WTC11 (cell line): ENCODE data around the gene TMC1. TPM values are rescaled to one million over a fixed set of nuclear protein-coding genes. Genes with fewer than 3 reads are reported as not detected.

Experiments
- ATAC-seq: fragments of 200-7000 bp; cut with Tn5 transposase; 2 replicates; pipeline ENCODE4 v1.10.0; 2021; ENCODE audit warnings: mild to moderate bottlenecking, moderate library complexity
- CTCF ChIA-PET: fragments of 300-600 bp; sonication (Branson Sonifier 250); formaldehyde crosslinking; loops from one replicate; lab custom pipeline; 2021; ENCODE audit warnings: antibody characterized with exemption; lab: Charles Lee
- POLR2A ChIA-PET: fragments of 350-600 bp; sonication (Branson Sonifier 250); formaldehyde crosslinking; loops from one replicate; lab custom pipeline; 2021; ENCODE audit warnings: antibody characterized with exemption; lab: Charles Lee
- DNase-seq: peaks from one replicate; pipeline ENCODE4 v3.0.0; 2021; ENCODE audit warnings: low spot score
- H3K27ac Mint-ChIP-seq: 2 replicates; pipeline ENCODE4 v1.8.0; 2021; ENCODE audit warnings: mixed read lengths
- H3K27me3 Mint-ChIP-seq: 2 replicates; pipeline ENCODE4 v1.8.0; 2021; ENCODE audit warnings: low read depth, mild to moderate bottlenecking, moderate library complexity, mixed read lengths
- H3K36me3 Mint-ChIP-seq: 2 replicates; pipeline ENCODE4 v1.8.0; 2021; ENCODE audit warnings: mixed read lengths
- H3K4me1 Mint-ChIP-seq: 2 replicates; pipeline ENCODE4 v1.8.0; 2022; ENCODE audit warnings: mixed read lengths
- H3K4me3 Mint-ChIP-seq: 2 replicates; pipeline ENCODE4 v1.8.0; 2021; ENCODE audit warnings: mild to moderate bottlenecking, moderate library complexity, mixed read lengths
- H3K9me3 Mint-ChIP-seq: 2 replicates; pipeline ENCODE4 v1.8.0; 2021; ENCODE audit warnings: mixed read lengths
- ATF2 ChIP-seq: sonication (generic); formaldehyde crosslinking; IDR thresholded peaks from 2 replicates; pipeline ENCODE4 v1.8.1; 2022; ENCODE audit warnings: low read depth, missing genetic modification reagents, borderline replicate concordance
- E2F4 ChIP-seq: sonication (generic); formaldehyde crosslinking; IDR thresholded peaks from 2 replicates; pipeline ENCODE4 v1.8.1; 2022; ENCODE audit warnings: low read depth, mild to moderate bottlenecking, moderate library complexity, missing genetic modification reagents, borderline replicate concordance
- EMX1 ChIP-seq: fragments of 250-450 bp; sonication (Bioruptor Pico); IDR thresholded peaks from 2 replicates; pipeline ENCODE4 v1.8.0; 2021; ENCODE audit warnings: mild to moderate bottlenecking
- FOXJ3 ChIP-seq: sonication (generic); formaldehyde crosslinking; IDR thresholded peaks from 2 replicates; pipeline ENCODE4 v1.9.0; 2021; ENCODE audit warnings: missing genetic modification reagents, mild to moderate bottlenecking, borderline replicate concordance
- FOXP4 ChIP-seq: sonication (generic); formaldehyde crosslinking; IDR thresholded peaks from 2 replicates; pipeline ENCODE4 v1.8.0; 2022; ENCODE audit warnings: mild to moderate bottlenecking, missing genetic modification reagents
- GRHL2 ChIP-seq: fragments of 250-450 bp; sonication (Bioruptor Pico); IDR thresholded peaks from 2 replicates; pipeline ENCODE4 v1.8.0; 2022; ENCODE audit warnings: mild to moderate bottlenecking, moderate library complexity; ENCODE audit not compliant: insufficient replicate concordance, severe bottlenecking
- GTF2I ChIP-seq: fragments of 250-450 bp; sonication (Bioruptor Pico); conservative IDR thresholded peaks from 2 replicates; pipeline ENCODE4 v1.4.0; 2021; ENCODE audit warnings: mild to moderate bottlenecking
- HMGXB4 ChIP-seq: sonication (generic); formaldehyde crosslinking; IDR thresholded peaks from 2 replicates; pipeline ENCODE4 v1.8.1; 2023; ENCODE audit warnings: mild to moderate bottlenecking, moderate library complexity, missing genetic modification reagents
- IRF2 ChIP-seq: sonication (generic); formaldehyde crosslinking; IDR thresholded peaks from 2 replicates; pipeline ENCODE4 v1.8.0; 2022; ENCODE audit warnings: low read depth, missing genetic modification reagents, borderline replicate concordance
- JAZF1 ChIP-seq: fragments of 250-450 bp; sonication (Bioruptor Pico); IDR thresholded peaks from 2 replicates; pipeline ENCODE4 v1.9.0; 2021; ENCODE audit warnings: moderate library complexity, mild to moderate bottlenecking, inconsistent platforms
- NFYB ChIP-seq: sonication (generic); formaldehyde crosslinking; conservative IDR thresholded peaks from 2 replicates; pipeline ENCODE4 v1.8.0; 2022; ENCODE audit warnings: low read depth, missing genetic modification reagents
- NR1H2 ChIP-seq: sonication (generic); formaldehyde crosslinking; IDR thresholded peaks from 2 replicates; pipeline ENCODE4 v1.9.0; 2021; ENCODE audit warnings: mild to moderate bottlenecking, moderate library complexity, missing genetic modification reagents
- RORB ChIP-seq: fragments of 250-450 bp; sonication (Bioruptor Pico); IDR thresholded peaks from 2 replicates; pipeline ENCODE4 v1.9.0; 2021; ENCODE audit warnings: mild to moderate bottlenecking
- SMAD4 ChIP-seq: sonication (generic); formaldehyde crosslinking; IDR thresholded peaks from 2 replicates; pipeline ENCODE4 v1.8.0; 2022; ENCODE audit warnings: mild to moderate bottlenecking, missing genetic modification reagents
- SOX15 ChIP-seq: fragments of 250-450 bp; sonication (Bioruptor Pico); IDR thresholded peaks from 2 replicates; pipeline ENCODE4 v1.9.0; 2021; ENCODE audit warnings: mild to moderate bottlenecking
- TCF7 ChIP-seq: sonication (generic); formaldehyde crosslinking; IDR thresholded peaks from 2 replicates; pipeline ENCODE4 v1.8.0; 2022; ENCODE audit warnings: mild to moderate bottlenecking, low read depth, missing genetic modification reagents, moderate library complexity
- TEAD1 ChIP-seq: sonication (generic); formaldehyde crosslinking; IDR thresholded peaks from 2 replicates; pipeline ENCODE4 v1.8.0; 2022; ENCODE audit warnings: mild to moderate bottlenecking, missing genetic modification reagents
- TEAD4 ChIP-seq: sonication (generic); formaldehyde crosslinking; IDR thresholded peaks from 2 replicates; pipeline ENCODE4 v1.8.0; 2022; ENCODE audit warnings: mild to moderate bottlenecking, missing genetic modification reagents
- ZMAT4 ChIP-seq: fragments of 250-450 bp; sonication (Bioruptor Pico); IDR thresholded peaks from 2 replicates; pipeline ENCODE4 v1.9.0; 2021; ENCODE audit warnings: mild to moderate bottlenecking
- ZNF121 ChIP-seq: sonication (generic); formaldehyde crosslinking; IDR thresholded peaks from 2 replicates; pipeline ENCODE4 v1.8.0; 2023; ENCODE audit warnings: missing genetic modification reagents
- ZNF263 ChIP-seq: sonication (generic); formaldehyde crosslinking; IDR thresholded peaks from 2 replicates; pipeline ENCODE4 v1.8.1; 2022; ENCODE audit warnings: low read depth, mild to moderate bottlenecking, moderate library complexity, missing genetic modification reagents
- ZNF317 ChIP-seq: sonication (generic); formaldehyde crosslinking; IDR thresholded peaks from 2 replicates; pipeline ENCODE4 v1.8.1; 2023; ENCODE audit warnings: low read depth, mild to moderate bottlenecking, moderate library complexity, missing genetic modification reagents, borderline replicate concordance
- total RNA-seq: library from RNA; stranded (reverse); gene quantifications from 3 replicates; pipeline ENCODE4 v1.2.3, GENCODE V29; 2021
- TF ChIP-seq, protein P1 (sequence below): sonication (generic); formaldehyde crosslinking; IDR thresholded peaks from 2 replicates; pipeline ENCODE4 v1.8.1; 2022; ENCODE audit warnings: mild to moderate bottlenecking, missing genetic modification reagents, moderate library complexity, borderline replicate concordance
- TF ChIP-seq, protein P2 (sequence below): sonication (generic); formaldehyde crosslinking; IDR thresholded peaks from 2 replicates; pipeline ENCODE4 v1.8.0; 2023; ENCODE audit warnings: missing genetic modification reagents, mild to moderate bottlenecking, borderline replicate concordance

The TMC1 gene
- total RNA-seq, 1 experiment from 2014 or later, result 0.31 TPM

DNA sequence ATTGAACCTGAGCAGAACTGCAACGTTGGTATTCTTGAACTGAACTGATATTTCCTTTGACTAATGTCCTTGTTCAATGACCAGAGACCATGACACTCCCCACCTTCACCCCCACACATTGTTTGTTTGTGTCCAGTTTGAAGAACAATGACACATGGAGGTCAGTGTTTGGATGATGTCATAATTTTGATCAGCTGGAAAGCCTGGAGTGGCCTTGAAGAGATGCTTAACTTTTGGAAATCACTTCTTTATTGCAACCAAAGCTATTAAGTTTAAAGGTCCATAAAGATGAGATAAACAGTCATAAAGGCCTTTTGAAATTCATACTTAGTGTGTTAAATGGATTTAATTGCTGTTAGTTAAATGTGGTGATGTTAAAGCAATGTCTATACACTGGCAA is 92.7 kb downstream of the TMC1 start:
- no peak for ATAC-seq
- H3K27ac Mint-ChIP-seq, result no peak overlapping the region
- no peaks in the 10 kb centered on the region for H3K27me3 Mint-ChIP-seq
- ChIA-PET CTCF (no interaction called here), POLR2A (no interaction called here)
- DNase-seq, result no peak
- no peak overlapping the region for H3K4me3 Mint-ChIP-seq
- TF ChIP-seq E2F4 (CRISPR knock-in tag) (no peak), TEAD1 (CRISPR knock-in tag) (no peak), GRHL2 (no peak), FOXJ3 (no peak), FOXP4 (CRISPR knock-in tag) (no peak), TCF7 (CRISPR knock-in tag) (no peak), ZNF121 (CRISPR knock-in tag) (no peak), ZNF263 (CRISPR knock-in tag) (no peak), ZMAT4 (CRISPR knock-in tag) (no peak), SOX15 (CRISPR knock-in tag) (no peak), HMGXB4 (CRISPR knock-in tag) (no peak), RORB (CRISPR knock-in tag) (no peak), NR1H2 (no peak), GTF2I (no peak), ZNF317 (no peak), NFYB (CRISPR knock-in tag) (no peak), TEAD4 (CRISPR knock-in tag) (no peak), SMAD4 (no peak)
- TF ChIP-seq, protein P1, sequence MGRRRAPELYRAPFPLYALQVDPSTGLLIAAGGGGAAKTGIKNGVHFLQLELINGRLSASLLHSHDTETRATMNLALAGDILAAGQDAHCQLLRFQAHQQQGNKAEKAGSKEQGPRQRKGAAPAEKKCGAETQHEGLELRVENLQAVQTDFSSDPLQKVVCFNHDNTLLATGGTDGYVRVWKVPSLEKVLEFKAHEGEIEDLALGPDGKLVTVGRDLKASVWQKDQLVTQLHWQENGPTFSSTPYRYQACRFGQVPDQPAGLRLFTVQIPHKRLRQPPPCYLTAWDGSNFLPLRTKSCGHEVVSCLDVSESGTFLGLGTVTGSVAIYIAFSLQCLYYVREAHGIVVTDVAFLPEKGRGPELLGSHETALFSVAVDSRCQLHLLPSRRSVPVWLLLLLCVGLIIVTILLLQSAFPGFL (CRISPR knock-in tag), result no peak
- H3K9me3 Mint-ChIP-seq, result no peaks in the 10 kb centered on the region
- H3K36me3 Mint-ChIP-seq, result no peaks in the 10 kb centered on the region
- H3K4me1 Mint-ChIP-seq, result no peaks in the 10 kb centered on the region

- ATAC-seq (no peak), DNase-seq (no peak)
- ChIA-PET CTCF (interaction anchor here (1.3 kb wide), 1 partner anchor 335 kb away, joined by 4 read pairs; no protein-coding TSS in a partner anchor), POLR2A (no interaction called here)
- H3K4me1 Mint-ChIP-seq, result no peaks in the 10 kb centered on the region
- no peaks in the 10 kb centered on the region for H3K27me3 Mint-ChIP-seq
- no peaks in the 10 kb centered on the region for H3K36me3 Mint-ChIP-seq
- H3K4me3 Mint-ChIP-seq, result no peak overlapping the region
- H3K27ac Mint-ChIP-seq, result peak overlapping the region; percentile 33; the same call in 1 of the 2 replicates
- no peaks in the 10 kb centered on the region for H3K9me3 Mint-ChIP-seq
- TF ChIP-seq EMX1 (no peak), JAZF1 (CRISPR knock-in tag) (no peak), TCF7 (CRISPR knock-in tag) (no peak), SMAD4 (no peak), ATF2 (CRISPR knock-in tag) (no peak), IRF2 (CRISPR knock-in tag) (no peak)
- TF ChIP-seq, protein P2, sequence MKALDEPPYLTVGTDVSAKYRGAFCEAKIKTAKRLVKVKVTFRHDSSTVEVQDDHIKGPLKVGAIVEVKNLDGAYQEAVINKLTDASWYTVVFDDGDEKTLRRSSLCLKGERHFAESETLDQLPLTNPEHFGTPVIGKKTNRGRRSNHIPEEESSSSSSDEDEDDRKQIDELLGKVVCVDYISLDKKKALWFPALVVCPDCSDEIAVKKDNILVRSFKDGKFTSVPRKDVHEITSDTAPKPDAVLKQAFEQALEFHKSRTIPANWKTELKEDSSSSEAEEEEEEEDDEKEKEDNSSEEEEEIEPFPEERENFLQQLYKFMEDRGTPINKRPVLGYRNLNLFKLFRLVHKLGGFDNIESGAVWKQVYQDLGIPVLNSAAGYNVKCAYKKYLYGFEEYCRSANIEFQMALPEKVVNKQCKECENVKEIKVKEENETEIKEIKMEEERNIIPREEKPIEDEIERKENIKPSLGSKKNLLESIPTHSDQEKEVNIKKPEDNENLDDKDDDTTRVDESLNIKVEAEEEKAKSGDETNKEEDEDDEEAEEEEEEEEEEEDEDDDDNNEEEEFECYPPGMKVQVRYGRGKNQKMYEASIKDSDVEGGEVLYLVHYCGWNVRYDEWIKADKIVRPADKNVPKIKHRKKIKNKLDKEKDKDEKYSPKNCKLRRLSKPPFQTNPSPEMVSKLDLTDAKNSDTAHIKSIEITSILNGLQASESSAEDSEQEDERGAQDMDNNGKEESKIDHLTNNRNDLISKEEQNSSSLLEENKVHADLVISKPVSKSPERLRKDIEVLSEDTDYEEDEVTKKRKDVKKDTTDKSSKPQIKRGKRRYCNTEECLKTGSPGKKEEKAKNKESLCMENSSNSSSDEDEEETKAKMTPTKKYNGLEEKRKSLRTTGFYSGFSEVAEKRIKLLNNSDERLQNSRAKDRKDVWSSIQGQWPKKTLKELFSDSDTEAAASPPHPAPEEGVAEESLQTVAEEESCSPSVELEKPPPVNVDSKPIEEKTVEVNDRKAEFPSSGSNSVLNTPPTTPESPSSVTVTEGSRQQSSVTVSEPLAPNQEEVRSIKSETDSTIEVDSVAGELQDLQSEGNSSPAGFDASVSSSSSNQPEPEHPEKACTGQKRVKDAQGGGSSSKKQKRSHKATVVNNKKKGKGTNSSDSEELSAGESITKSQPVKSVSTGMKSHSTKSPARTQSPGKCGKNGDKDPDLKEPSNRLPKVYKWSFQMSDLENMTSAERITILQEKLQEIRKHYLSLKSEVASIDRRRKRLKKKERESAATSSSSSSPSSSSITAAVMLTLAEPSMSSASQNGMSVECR (CRISPR knock-in tag), result no peak
These were observed 94.5 kb downstream of the TMC1 start for GRCh38 chr9:72615931-72616330.
